CD4-positive, alpha-beta memory T cell (primary cell): ENCODE data around the gene TNFAIP3. TPM values are rescaled to one million over a fixed set of nuclear protein-coding genes. Genes with fewer than 3 reads are reported as not detected.

Source experiments
- CTCF ChIA-PET: fragments of 350-600 bp; sonication (Branson Sonifier 250); formaldehyde crosslinking; loops from one replicate; lab custom pipeline; 2021; ENCODE audit warnings: inconsistent platforms; ENCODE audit not compliant: partially characterized antibody; lab: Charles Lee
- POLR2A ChIA-PET: fragments of 350-600 bp; sonication (Branson Sonifier 250); formaldehyde crosslinking; loops from one replicate; lab custom pipeline; 2021; ENCODE audit not compliant: partially characterized antibody; lab: Charles Lee
- DNase-seq, 5 donors: peaks; one replicate each; pipeline versions ENCODE4 v3.0.0 to v3.0.0-alpha.2; 2020 to 2022; ENCODE audit warnings: mixed read lengths in 1 of 5
- H3K27ac ChIP-seq: one replicate; pipeline ENCODE4 v1.7.0; 2013; ENCODE audit warnings: low read depth, low read length
- H3K27me3 ChIP-seq: 2 replicates; pipeline ENCODE4 v1.7.0; 2013; ENCODE audit warnings: mild to moderate bottlenecking, low read length, moderate library complexity; ENCODE audit not compliant: insufficient read depth
- H3K36me3 ChIP-seq: 2 replicates; pipeline ENCODE4 v1.7.0; 2013; ENCODE audit warnings: mild to moderate bottlenecking, low read length, moderate library complexity; ENCODE audit not compliant: insufficient read depth
- H3K4me1 ChIP-seq: 2 replicates; pipeline ENCODE4 v1.7.0; 2013; ENCODE audit warnings: mild to moderate bottlenecking, low read length, moderate library complexity; ENCODE audit not compliant: insufficient read depth
- H3K4me3 ChIP-seq, 2 donors: one replicate each; pipeline ENCODE4 v1.7.0; 2013; ENCODE audit warnings: low read length in 2 of 2, mild to moderate bottlenecking in 1 of 2
- H3K9me3 ChIP-seq, 2 donors: one replicate each; pipeline ENCODE4 v1.7.0; 2013; ENCODE audit warnings: low read length in 2 of 2, control low read depth in 1 of 2; ENCODE audit not compliant: control insufficient read depth in 1 of 2
- H3K27ac Mint-ChIP-seq, 7 donors: one replicate each; pipeline ENCODE4 v1.8.0; 2020 to 2021; ENCODE audit warnings: mixed read lengths in 7 of 7, mild to moderate bottlenecking in 6 of 7, inconsistent platforms in 3 of 7, moderate library complexity in 3 of 7
- H3K27me3 Mint-ChIP-seq, 2 donors: one replicate each; pipeline ENCODE4 v1.8.0; 2020 to 2021; ENCODE audit warnings: mixed read lengths in 2 of 2
- H3K36me3 Mint-ChIP-seq, 2 donors: one replicate each; pipeline ENCODE4 v1.8.0; 2020 to 2021; ENCODE audit warnings: mixed read lengths in 2 of 2, inconsistent platforms in 1 of 2, mild to moderate bottlenecking in 1 of 2
- H3K4me1 Mint-ChIP-seq, 4 donors: one replicate each; pipeline ENCODE4 v1.8.0; 2020 to 2021; ENCODE audit warnings: mixed read lengths in 4 of 4, mild to moderate bottlenecking in 1 of 4
- H3K4me3 Mint-ChIP-seq, 8 donors: one replicate each; pipeline ENCODE4 v1.8.0; 2020 to 2021; ENCODE audit warnings: mixed read lengths in 8 of 8, mild to moderate bottlenecking in 7 of 8, moderate library complexity in 6 of 8, inconsistent platforms in 3 of 8
- H3K9me3 Mint-ChIP-seq, 8 donors: one replicate each; pipeline ENCODE4 v1.8.0; 2020 to 2021; ENCODE audit warnings: mixed read lengths in 8 of 8, mild to moderate bottlenecking in 5 of 8, inconsistent platforms in 3 of 8, moderate library complexity in 1 of 8
- intact Hi-C: fragments of 100-400 bp; cut with micrococcal nuclease; formaldehyde crosslinking; loops from one replicate; pipeline ENCODE4 v1.15.1; 2023
- polyA plus RNA-seq, 2 donors: library from polyadenylated mRNA; unstranded; fragments of 300-500 nt; fragmentation: Illumina TruSeq; gene quantifications; one replicate each; pipeline ENCODE4 v1.2.3, GENCODE V29; 2021
- total RNA-seq, 2 experiments: library from RNA; stranded (reverse); gene quantifications; one replicate each; pipeline ENCODE4 v1.2.3, GENCODE V29; 2021

Gene TNFAIP3
- total and polyA plus RNA-seq, 4 experiments from 2014 or later = 112 to 318 (median 155) TPM

- peaks cover 0 to 17% (median 0%) of the 10 kb centered on the region in 8 donors for H3K9me3 Mint-ChIP-seq
- H3K27ac Mint-ChIP-seq = peak overlapping the region; percentile 64 to 99 (median 94)
- H3K27me3 Mint-ChIP-seq = no peaks in the 10 kb centered on the region
- Histone ChIP-seq H3K9me3 (no peaks in the 10 kb centered on the region), H3K36me3 (peaks cover 79% of the 10 kb centered on the region), H3K27ac (peak overlapping the region; percentile 99), H3K27me3 (no peaks in the 10 kb centered on the region), H3K4me1 (peaks cover 79% of the 10 kb centered on the region), H3K4me3 (no peak overlapping the region)
- peak overlapping the region in 7 of 8 donors; percentile 43 to 95 (median 58) for H3K4me3 Mint-ChIP-seq
- H3K36me3 Mint-ChIP-seq = peaks cover 84 to 99% of the 10 kb centered on the region in 2 donors
- H3K4me1 Mint-ChIP-seq = peaks cover 42 to 100% (median 69%) of the 10 kb centered on the region in 4 donors
- ChIA-PET CTCF (interaction anchor here (1.3 to 2.7 kb wide), 2 partner anchors 70 to 76 kb away, joined by 3 to 8 read pairs; no protein-coding TSS in a partner anchor), POLR2A (interaction anchor here (0.9 to 9.3 kb wide), 4 partner anchors 9 to 167 kb away, joined by 3 to 125 read pairs (median 3); no protein-coding TSS in a partner anchor)
- peak in 3 of 5 donors; percentile 33 to 47 (median 38) for DNase-seq
- intact Hi-C loops = no loop called here
Observed at GRCh38 chr6:137875058-137875520, 8.0 kb downstream of the TNFAIP3 start.

- peak overlapping the region in 5 of 8 donors; percentile 17 to 95 (median 53) for H3K4me3 Mint-ChIP-seq
Observed at GRCh38 chr6:137875606-137876005, 8.5 kb downstream of the TNFAIP3 start.

GRCh38 chr6:137876547-137876946, 9.5 kb downstream of the TNFAIP3 start:
- Histone ChIP-seq H3K36me3 (peaks cover 90% of the 10 kb centered on the region), H3K4me3 (no peak overlapping the region), H3K4me1 (peaks cover 90% of the 10 kb centered on the region), H3K27ac (no peak overlapping the region), H3K27me3 (no peaks in the 10 kb centered on the region), H3K9me3 (no peaks in the 10 kb centered on the region)
- CTCF ChIA-PET = interaction anchor here (1.1 to 2.2 kb wide), 3 partner anchors 9 to 77 kb away, joined by 3 to 10 read pairs (median 6); partner anchors contain the start of gene TNFAIP3
- Mint-ChIP-seq H3K27ac (peak overlapping the region; percentile 37 to 99 (median 83)), H3K36me3 (peaks cover 90 to 99% of the 10 kb centered on the region in 2 donors), H3K9me3 (peaks cover 0 to 32% (median 0%) of the 10 kb centered on the region in 8 donors), H3K27me3 (no peaks in the 10 kb centered on the region), H3K4me1 (peaks cover 39 to 100% (median 71%) of the 10 kb centered on the region in 4 donors), H3K4me3 (peak overlapping the region in 4 of 8 donors; percentile 18 to 37 (median 26))
- intact Hi-C loops = no loop called here
- DNase-seq = peak in 4 of 5 donors; percentile 18 to 32 (median 24)
- POLR2A ChIA-PET = interaction anchor here (1.2 to 1.4 kb wide), 2 partner anchors 9 to 169 kb away, joined by 5 to 13 read pairs; partner anchors contain the start of gene TNFAIP3

More at GRCh38 chr6:137875606-137876005, 8.5 kb downstream of the TNFAIP3 start:
- POLR2A ChIA-PET = interaction anchor here (0.9 to 9.3 kb wide), 3 partner anchors 8 to 168 kb away, joined by 3 to 125 read pairs (median 3); no protein-coding TSS in a partner anchor
- H3K36me3 Mint-ChIP-seq = peaks cover 89 to 99% of the 10 kb centered on the region in 2 donors
- Histone ChIP-seq H3K4me1 (peaks cover 83% of the 10 kb centered on the region), H3K4me3 (no peak overlapping the region), H3K36me3 (peaks cover 84% of the 10 kb centered on the region), H3K27me3 (no peaks in the 10 kb centered on the region), H3K9me3 (no peaks in the 10 kb centered on the region), H3K27ac (peak overlapping the region; percentile 99)
- CTCF ChIA-PET = interaction anchor here (1.3 to 2.7 kb wide), 2 partner anchors 69 to 76 kb away, joined by 3 to 8 read pairs; no protein-coding TSS in a partner anchor
- H3K9me3 Mint-ChIP-seq = peaks cover 0 to 22% (median 0%) of the 10 kb centered on the region in 8 donors
- H3K27ac Mint-ChIP-seq = peak overlapping the region; percentile 18 to 99 (median 91)
- intact Hi-C loops = no loop called here
- H3K27me3 Mint-ChIP-seq = no peaks in the 10 kb centered on the region
- peaks cover 42 to 100% (median 69%) of the 10 kb centered on the region in 4 donors for H3K4me1 Mint-ChIP-seq
- peak in 3 of 5 donors; percentile 29 to 39 (median 31) for DNase-seq

GRCh38 chr6:137877113-137877512, 10.1 kb downstream of the TNFAIP3 start:
- H3K4me3 Mint-ChIP-seq = peak overlapping the region in 6 of 8 donors; percentile 15 to 76 (median 28)
- intact Hi-C loops = no loop called here

GRCh38 chr6:137877606-137878005, 10.5 kb downstream of the TNFAIP3 start:
- H3K4me3 Mint-ChIP-seq = peak overlapping the region in 2 of 8 donors; percentile 63 to 76
- peaks cover 90% of the 10 kb centered on the region for H3K4me1 ChIP-seq

More at GRCh38 chr6:137877113-137877512, 10.1 kb downstream of the TNFAIP3 start:
- H3K27me3 Mint-ChIP-seq = no peaks in the 10 kb centered on the region
- H3K4me1 Mint-ChIP-seq = peaks cover 36 to 100% (median 69%) of the 10 kb centered on the region in 4 donors
- Histone ChIP-seq H3K9me3 (no peaks in the 10 kb centered on the region), H3K4me3 (no peak overlapping the region), H3K27ac (no peak overlapping the region), H3K4me1 (peaks cover 90% of the 10 kb centered on the region), H3K36me3 (peaks cover 91% of the 10 kb centered on the region), H3K27me3 (no peaks in the 10 kb centered on the region)
- peak in 4 of 5 donors; percentile 17 to 30 (median 26) for DNase-seq
- H3K27ac Mint-ChIP-seq = peak overlapping the region in 6 of 7 donors; percentile 70 to 99 (median 86)
- H3K36me3 Mint-ChIP-seq = peaks cover 88 to 99% of the 10 kb centered on the region in 2 donors
- CTCF ChIA-PET = interaction anchor here (1.1 to 2.2 kb wide), 4 partner anchors 8 to 78 kb away, joined by 3 to 10 read pairs (median 5); partner anchors contain the start of gene TNFAIP3
- POLR2A ChIA-PET = interaction anchor here (1.2 to 1.4 kb wide), 2 partner anchors 9 to 169 kb away, joined by 5 to 13 read pairs; partner anchors contain the start of gene TNFAIP3
- H3K9me3 Mint-ChIP-seq = peaks cover 0 to 33% (median 0%) of the 10 kb centered on the region in 8 donors

GRCh38 chr6:137878029-137878428, 11.0 kb downstream of the TNFAIP3 start:
- no peaks in the 10 kb centered on the region for H3K9me3 ChIP-seq
- no peaks in the 10 kb centered on the region for H3K27me3 ChIP-seq
- Mint-ChIP-seq H3K36me3 (peaks cover 85 to 98% of the 10 kb centered on the region in 2 donors), H3K27me3 (no peaks in the 10 kb centered on the region), H3K4me1 (peaks cover 35 to 99% (median 68%) of the 10 kb centered on the region in 4 donors), H3K4me3 (peak overlapping the region in 4 of 8 donors; percentile 59 to 76 (median 64)), H3K27ac (peak overlapping the region; percentile 63 to 99 (median 84)), H3K9me3 (peaks cover 0 to 40% (median 0%) of the 10 kb centered on the region in 8 donors)
- H3K4me1 ChIP-seq = peaks cover 90% of the 10 kb centered on the region
- H3K27ac ChIP-seq = peak overlapping the region; percentile 10
- DNase-seq = peak in 3 of 5 donors; percentile 24 to 36 (median 27)
- H3K36me3 ChIP-seq = peaks cover 86% of the 10 kb centered on the region
- intact Hi-C loops = loop anchor here (1.0 kb wide), 1 partner anchor 8 kb away; no protein-coding TSS in a partner anchor
- ChIA-PET CTCF (interaction anchor here (1.7 to 2.2 kb wide), 2 partner anchors 11 to 66 kb away, joined by 4 to 10 read pairs; partner anchors contain the start of gene TNFAIP3), POLR2A (interaction anchor here (0.9 to 1.3 kb wide), 3 partner anchors 12 to 170 kb away, joined by 3 to 5 read pairs (median 3); no protein-coding TSS in a partner anchor)
- H3K4me3 ChIP-seq = no peak overlapping the region

More at GRCh38 chr6:137877606-137878005, 10.5 kb downstream of the TNFAIP3 start:
- POLR2A ChIA-PET = interaction anchor here (1.2 to 1.4 kb wide), 2 partner anchors 10 to 170 kb away, joined by 5 to 13 read pairs; partner anchors contain the start of gene TNFAIP3
- Histone ChIP-seq H3K36me3 (peaks cover 89% of the 10 kb centered on the region), H3K27me3 (no peaks in the 10 kb centered on the region), H3K27ac (peak overlapping the region; percentile 10), H3K9me3 (no peaks in the 10 kb centered on the region), H3K4me3 (no peak overlapping the region)
- Mint-ChIP-seq H3K36me3 (peaks cover 88 to 99% of the 10 kb centered on the region in 2 donors), H3K27me3 (no peaks in the 10 kb centered on the region), H3K9me3 (peaks cover 0 to 37% (median 0%) of the 10 kb centered on the region in 8 donors), H3K27ac (peak overlapping the region in 6 of 7 donors; percentile 63 to 99 (median 86)), H3K4me1 (peaks cover 35 to 100% (median 69%) of the 10 kb centered on the region in 4 donors)
- intact Hi-C loops = loop anchor here (1.0 kb wide), 1 partner anchor 7 kb away; no protein-coding TSS in a partner anchor
- CTCF ChIA-PET = interaction anchor here (1.5 to 2.2 kb wide), 3 partner anchors 10 to 78 kb away, joined by 4 to 10 read pairs (median 6); partner anchors contain the start of gene TNFAIP3
- peak in 4 of 5 donors; percentile 26 to 42 (median 34) for DNase-seq
